Measurements from ENCODE around the gene GABRD. TPM values are rescaled to one million over a fixed set of nuclear protein-coding genes. Genes with fewer than 3 reads are reported as not detected.

Gene GABRD
- total and polyA plus RNA-seq, 4 experiments from 2014 or later, result not detected

GRCh38 chr1:2038229-2038628, 19.1 kb downstream of the GABRD start:
- Histone ChIP-seq H3K27me3 (ENCODE audit: insufficient read depth, low read length) (no peaks in the 10 kb centered on the region), H3K4me3 (ENCODE audit: low read length in 2 of 2) (no peak overlapping the region), H3K27ac (ENCODE audit: low read depth, low read length) (no peak overlapping the region), H3K9me3 (ENCODE audit: control insufficient read depth in 1 of 2, low read length in 2 of 2) (no peaks in the 10 kb centered on the region), H3K36me3 (ENCODE audit: insufficient read depth, low read length) (no peaks in the 10 kb centered on the region), H3K4me1 (ENCODE audit: insufficient read depth, low read length) (no peaks in the 10 kb centered on the region)
- Mint-ChIP-seq H3K27ac (no peak overlapping the region), H3K4me1 (no peaks in the 10 kb centered on the region), H3K4me3 (no peak overlapping the region), H3K27me3 (peaks cover 0 to 2% of the 10 kb centered on the region in 2 donors), H3K9me3 (no peaks in the 10 kb centered on the region), H3K36me3 (no peaks in the 10 kb centered on the region)
- POLR2A ChIA-PET (ENCODE audit: partially characterized antibody), result no interaction called here
- DNase-seq, result no peak
- CTCF ChIA-PET (ENCODE audit: partially characterized antibody), result no interaction called here
- intact Hi-C loops (cut with micrococcal nuclease), result no loop called here

DNA sequence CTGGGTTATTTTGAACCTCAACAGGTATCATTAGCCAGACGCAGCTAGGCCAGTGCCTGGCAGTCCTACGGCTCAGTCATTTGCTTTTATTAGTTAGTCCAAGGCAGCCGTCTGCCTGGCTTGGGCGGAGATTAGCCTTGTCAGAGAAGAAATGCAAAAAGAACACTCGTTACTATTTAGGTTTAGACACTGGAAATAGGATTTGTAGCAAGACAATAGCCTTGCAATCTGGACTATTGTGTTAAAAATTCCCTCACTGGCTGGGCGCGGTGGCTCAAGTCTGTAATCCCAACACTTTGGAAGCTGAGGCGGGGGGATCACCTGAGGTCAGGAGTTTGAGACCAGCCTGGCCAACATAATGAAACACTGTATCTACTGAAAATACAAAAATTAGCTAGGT, 20.1 kb downstream of the GABRD start:
- Histone ChIP-seq H3K36me3 (ENCODE audit: insufficient read depth, low read length) (no peaks in the 10 kb centered on the region), H3K27ac (ENCODE audit: low read depth, low read length) (no peak overlapping the region), H3K27me3 (ENCODE audit: insufficient read depth, low read length) (no peaks in the 10 kb centered on the region), H3K4me3 (ENCODE audit: low read length in 2 of 2) (no peak overlapping the region), H3K4me1 (ENCODE audit: insufficient read depth, low read length) (no peaks in the 10 kb centered on the region), H3K9me3 (ENCODE audit: control insufficient read depth in 1 of 2, low read length in 2 of 2) (no peaks in the 10 kb centered on the region)
- Mint-ChIP-seq H3K36me3 (no peaks in the 10 kb centered on the region), H3K27ac (no peak overlapping the region), H3K27me3 (peaks cover 0 to 2% of the 10 kb centered on the region in 2 donors), H3K4me1 (peaks cover 0 to 5% (median 4%) of the 10 kb centered on the region in 4 donors), H3K9me3 (no peaks in the 10 kb centered on the region), H3K4me3 (no peak overlapping the region)
- intact Hi-C loops (cut with micrococcal nuclease), result no loop called here
- POLR2A ChIA-PET (ENCODE audit: partially characterized antibody), result no interaction called here
- DNase-seq, result no peak
- CTCF ChIA-PET (ENCODE audit: partially characterized antibody), result no interaction called here

- Histone ChIP-seq H3K4me1 (ENCODE audit: insufficient read depth, low read length) (peaks cover 8% of the 10 kb centered on the region), H3K36me3 (ENCODE audit: insufficient read depth, low read length) (no peaks in the 10 kb centered on the region), H3K4me3 (ENCODE audit: low read length in 2 of 2) (no peak overlapping the region), H3K27me3 (ENCODE audit: insufficient read depth, low read length) (no peaks in the 10 kb centered on the region), H3K9me3 (ENCODE audit: control insufficient read depth in 1 of 2, low read length in 2 of 2) (no peaks in the 10 kb centered on the region), H3K27ac (ENCODE audit: low read depth, low read length) (no peak overlapping the region)
- Mint-ChIP-seq H3K36me3 (no peaks in the 10 kb centered on the region), H3K4me1 (peaks cover 3 to 18% (median 9%) of the 10 kb centered on the region in 4 donors), H3K4me3 (no peak overlapping the region), H3K27ac (no peak overlapping the region), H3K27me3 (peaks cover 0 to 2% of the 10 kb centered on the region in 2 donors), H3K9me3 (no peaks in the 10 kb centered on the region)
- POLR2A ChIA-PET (ENCODE audit: partially characterized antibody), result no interaction called here
- CTCF ChIA-PET (ENCODE audit: partially characterized antibody), result no interaction called here
- intact Hi-C loops (cut with micrococcal nuclease), result no loop called here
- DNase-seq, result peak in 1 of 5 donors; percentile 33
These were observed 22.2 kb downstream of the GABRD start for GRCh38 chr1:2041305-2041704.

DNA sequence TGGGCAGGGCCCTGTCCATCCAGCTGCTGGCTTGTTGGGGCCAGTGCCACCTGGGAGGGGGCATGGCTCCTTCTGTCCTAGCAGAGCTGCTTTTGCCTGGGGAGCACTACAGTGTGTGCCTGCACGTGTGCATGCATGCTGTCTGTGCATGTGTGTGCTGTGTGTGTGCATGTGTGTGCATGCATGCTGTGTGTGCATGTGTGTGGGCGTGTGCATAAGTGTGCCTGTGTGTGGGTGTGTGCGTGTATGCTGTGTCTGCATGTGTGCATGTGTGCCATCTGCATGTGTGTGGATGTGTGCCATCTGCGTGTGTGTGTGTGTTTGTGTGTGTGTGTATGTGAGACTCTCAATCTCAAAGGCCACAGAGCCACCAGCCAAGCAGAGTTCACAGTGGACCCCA, 22.7 kb downstream of the GABRD start:
- no peaks in the 10 kb centered on the region for H3K36me3 ChIP-seq (ENCODE audit: insufficient read depth, low read length)
- Mint-ChIP-seq H3K36me3 (no peaks in the 10 kb centered on the region), H3K9me3 (no peaks in the 10 kb centered on the region), H3K27me3 (peaks cover 0 to 2% of the 10 kb centered on the region in 2 donors), H3K4me1 (peaks cover 3 to 18% (median 9%) of the 10 kb centered on the region in 4 donors), H3K4me3 (no peak overlapping the region), H3K27ac (peak overlapping the region in 1 of 7 donors; percentile 78)
- no peaks in the 10 kb centered on the region for H3K9me3 ChIP-seq (ENCODE audit: control insufficient read depth in 1 of 2, low read length in 2 of 2)
- ChIA-PET POLR2A (ENCODE audit: partially characterized antibody) (no interaction called here), CTCF (ENCODE audit: partially characterized antibody) (interaction anchor here (5.3 kb wide), 1 partner anchor 98 kb away, joined by 40 read pairs; no protein-coding TSS in a partner anchor)
- H3K4me3 ChIP-seq (ENCODE audit: low read length in 2 of 2), result no peak overlapping the region
- DNase-seq, result no peak
- H3K27me3 ChIP-seq (ENCODE audit: insufficient read depth, low read length), result no peaks in the 10 kb centered on the region
- intact Hi-C loops (cut with micrococcal nuclease), result no loop called here
- peaks cover 8% of the 10 kb centered on the region for H3K4me1 ChIP-seq (ENCODE audit: insufficient read depth, low read length)
- H3K27ac ChIP-seq (ENCODE audit: low read depth, low read length), result no peak overlapping the region

DNA sequence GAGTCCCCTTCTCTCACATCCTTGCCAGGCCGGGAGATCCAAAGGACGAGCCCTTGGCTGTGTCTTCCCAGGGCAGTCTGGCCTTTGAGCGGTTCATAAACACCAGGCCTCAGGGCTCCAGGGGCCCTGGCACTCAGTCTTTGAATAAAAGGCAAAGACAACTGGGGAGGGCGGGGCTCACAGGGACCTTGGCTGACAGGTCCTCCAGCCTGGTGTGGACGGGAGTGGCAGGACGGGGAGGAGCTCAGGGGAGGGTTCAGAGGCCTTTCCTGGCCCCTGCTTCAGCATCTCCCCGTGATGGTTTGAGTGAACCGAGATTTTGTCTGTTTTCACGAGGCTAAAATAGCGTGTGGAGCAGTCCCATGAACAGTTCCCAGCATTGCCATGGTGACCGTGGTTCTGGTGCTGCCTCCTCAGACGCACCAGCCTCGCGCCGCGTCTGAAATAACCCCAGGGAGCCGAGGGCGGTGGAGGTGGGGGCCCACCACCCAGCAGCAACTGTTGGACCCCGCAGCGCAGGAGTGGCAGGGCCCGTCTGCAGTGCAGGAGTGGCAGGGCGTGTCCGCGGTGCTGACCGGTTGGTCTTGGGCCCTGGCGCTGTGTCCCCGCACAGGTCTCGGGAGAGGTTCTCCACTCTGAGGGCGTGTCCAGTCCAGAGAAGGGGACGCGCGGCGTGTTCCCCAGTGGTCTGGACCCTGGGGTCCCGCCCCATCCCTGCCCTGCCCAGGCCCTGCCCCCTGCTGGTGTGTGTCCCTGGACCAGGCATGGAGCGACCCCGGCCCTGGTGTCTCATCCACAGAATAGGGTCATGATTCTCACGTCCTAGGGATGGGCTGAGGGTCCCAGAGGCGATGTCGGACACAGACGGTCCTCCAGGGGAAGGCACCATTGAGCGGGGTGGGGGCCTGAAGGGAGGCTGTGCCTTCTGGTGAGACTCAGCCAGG, 24.0 kb downstream of the GABRD start:
- Mint-ChIP-seq H3K4me1 (peaks cover 3 to 18% (median 9%) of the 10 kb centered on the region in 4 donors), H3K4me3 (peak overlapping the region in 1 of 8 donors; percentile 70), H3K27me3 (peaks cover 0 to 2% of the 10 kb centered on the region in 2 donors), H3K27ac (no peak overlapping the region), H3K36me3 (no peaks in the 10 kb centered on the region), H3K9me3 (no peaks in the 10 kb centered on the region)
- ChIA-PET CTCF (ENCODE audit: partially characterized antibody) (interaction anchor here (1.4 to 5.3 kb wide), 7 partner anchors 13 to 106 kb away, joined by 4 to 40 read pairs (median 7); no protein-coding TSS in a partner anchor), POLR2A (ENCODE audit: partially characterized antibody) (no interaction called here)
- Histone ChIP-seq H3K9me3 (ENCODE audit: control insufficient read depth in 1 of 2, low read length in 2 of 2) (no peaks in the 10 kb centered on the region), H3K4me3 (ENCODE audit: low read length in 2 of 2) (no peak overlapping the region), H3K27me3 (ENCODE audit: insufficient read depth, low read length) (no peaks in the 10 kb centered on the region), H3K27ac (ENCODE audit: low read depth, low read length) (no peak overlapping the region), H3K36me3 (ENCODE audit: insufficient read depth, low read length) (no peaks in the 10 kb centered on the region), H3K4me1 (ENCODE audit: insufficient read depth, low read length) (peaks cover 8% of the 10 kb centered on the region)
- intact Hi-C loops (cut with micrococcal nuclease), result no loop called here
- no peak for DNase-seq

GRCh38 chr1:2043886-2044285, 24.7 kb downstream of the GABRD start:
- Mint-ChIP-seq H3K27ac (peak overlapping the region in 3 of 7 donors; percentile 7 to 61 (median 57)), H3K4me1 (peaks cover 4 to 25% (median 10%) of the 10 kb centered on the region in 4 donors), H3K27me3 (peaks cover 0 to 6% of the 10 kb centered on the region in 2 donors), H3K9me3 (no peaks in the 10 kb centered on the region), H3K36me3 (peaks cover 0 to 3% of the 10 kb centered on the region in 2 donors), H3K4me3 (peak overlapping the region in 6 of 8 donors; percentile 64 to 78 (median 70))
- H3K4me1 ChIP-seq (ENCODE audit: insufficient read depth, low read length), result peaks cover 8% of the 10 kb centered on the region
- H3K9me3 ChIP-seq (ENCODE audit: control insufficient read depth in 1 of 2, low read length in 2 of 2), result no peaks in the 10 kb centered on the region
- H3K4me3 ChIP-seq (ENCODE audit: low read length in 2 of 2), result no peak overlapping the region
- DNase-seq, result no peak
- no peaks in the 10 kb centered on the region for H3K36me3 ChIP-seq (ENCODE audit: insufficient read depth, low read length)
- no peak overlapping the region for H3K27ac ChIP-seq (ENCODE audit: low read depth, low read length)
- intact Hi-C loops (cut with micrococcal nuclease), result no loop called here
- no peaks in the 10 kb centered on the region for H3K27me3 ChIP-seq (ENCODE audit: insufficient read depth, low read length)
- POLR2A ChIA-PET (ENCODE audit: partially characterized antibody), result no interaction called here
- CTCF ChIA-PET (ENCODE audit: partially characterized antibody), result interaction anchor here (1.0 to 5.3 kb wide), 14 partner anchors 9 to 106 kb away, joined by 4 to 40 read pairs (median 7); no protein-coding TSS in a partner anchor

Measured in CD4-positive, alpha-beta memory T cell (primary cell).